ENCODE measurements around the gene SERTAD4.

SERTAD4 gene

DNA sequence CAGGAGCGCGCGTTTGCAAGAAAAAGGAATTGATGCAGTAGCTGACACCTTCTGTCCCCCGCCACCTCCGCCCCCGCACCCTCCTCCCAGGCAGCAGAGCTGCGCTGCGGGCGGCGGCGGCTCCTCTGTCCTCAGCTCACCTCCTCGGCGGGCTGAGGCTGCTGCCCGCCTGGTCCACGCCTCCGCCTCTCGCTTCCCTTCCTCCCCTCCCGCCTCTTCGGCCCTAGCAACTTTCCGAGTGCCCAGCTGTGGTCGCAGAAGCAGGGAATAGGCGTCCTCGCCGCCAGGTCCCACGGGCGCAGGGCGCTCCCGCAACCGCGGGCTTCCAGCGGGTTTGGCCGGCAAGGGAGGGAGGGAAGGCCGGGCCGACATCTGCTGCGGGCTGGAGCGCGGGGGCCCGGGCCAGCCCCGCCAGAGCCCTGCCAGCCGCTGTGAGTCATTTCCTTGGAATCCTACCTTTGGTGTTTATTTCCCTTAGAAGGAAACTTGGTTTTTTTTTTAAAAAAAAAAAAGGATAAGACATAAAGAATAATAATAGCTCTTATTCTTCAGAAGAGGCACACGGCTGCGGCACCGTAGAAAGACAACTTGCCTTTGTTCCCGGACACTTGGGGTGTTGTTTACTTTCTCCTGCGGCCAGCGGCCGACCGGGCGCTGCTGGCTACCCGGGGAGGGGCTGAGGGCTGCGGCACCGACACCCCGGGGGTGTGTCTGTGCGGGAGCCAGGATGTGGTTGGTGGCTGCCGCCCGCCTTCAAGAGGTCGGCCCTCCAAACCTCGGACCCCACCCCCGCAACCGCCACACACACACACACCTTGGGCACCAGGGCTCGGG lies 1.1 kb downstream of the SERTAD4 start:
- DNase-seq = peak in 2 of 4 experiments; percentile 3 to 28

DNA sequence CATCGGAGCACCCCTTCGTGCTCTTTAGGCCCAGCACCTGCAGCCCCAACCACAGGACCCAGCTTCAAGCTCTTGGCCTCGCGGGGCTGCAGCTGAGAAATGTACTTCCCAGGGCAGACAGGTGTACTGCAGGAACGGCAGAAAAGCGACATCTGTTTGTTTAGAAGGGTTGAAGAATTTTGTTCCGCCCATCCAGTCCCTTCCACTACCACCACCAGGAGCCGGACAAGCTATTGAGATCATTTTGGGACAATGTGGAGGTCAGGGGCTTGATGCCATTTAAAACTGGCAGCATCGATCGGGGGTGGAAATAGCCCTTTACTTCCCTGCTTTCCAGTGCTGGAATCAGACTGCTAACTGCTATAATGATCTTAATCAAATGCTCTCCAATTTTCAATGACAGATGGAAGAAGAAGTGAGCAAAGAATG lies 1.7 kb downstream of the SERTAD4 start:
- no peak for DNase-seq

DNA sequence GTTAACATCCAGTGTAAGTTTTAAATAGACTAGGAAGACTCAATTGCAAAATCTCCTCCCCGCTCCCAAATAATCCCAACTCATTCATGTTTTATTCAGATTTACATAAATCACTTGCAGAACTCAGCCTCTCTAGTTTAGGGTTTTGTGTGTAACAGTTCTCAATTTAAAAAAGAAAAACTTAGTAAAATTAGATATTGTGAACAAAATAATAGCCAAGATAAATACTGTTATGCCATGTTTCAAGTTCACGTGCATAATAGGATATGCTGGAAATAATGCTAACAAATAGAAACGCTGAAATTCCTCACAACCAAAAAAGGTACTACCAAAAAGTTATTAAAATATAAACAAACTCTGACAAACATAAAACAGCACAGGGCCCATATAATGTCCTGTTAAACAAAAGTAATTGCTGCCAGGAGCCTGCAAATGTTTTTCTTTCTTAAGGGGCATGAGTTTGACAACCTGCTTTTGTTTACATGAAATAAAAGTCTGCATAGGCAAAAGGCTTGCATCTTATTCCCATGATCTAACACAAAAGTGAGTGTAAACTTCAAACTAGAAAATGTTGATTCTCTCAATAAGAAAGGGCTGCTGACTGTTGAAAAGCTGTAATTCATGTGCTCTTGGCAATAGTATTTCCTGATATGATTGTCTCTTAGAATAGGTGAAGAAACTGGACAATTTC lies 2.9 kb downstream of the SERTAD4 start:
- DNase-seq = no peak

DNA sequence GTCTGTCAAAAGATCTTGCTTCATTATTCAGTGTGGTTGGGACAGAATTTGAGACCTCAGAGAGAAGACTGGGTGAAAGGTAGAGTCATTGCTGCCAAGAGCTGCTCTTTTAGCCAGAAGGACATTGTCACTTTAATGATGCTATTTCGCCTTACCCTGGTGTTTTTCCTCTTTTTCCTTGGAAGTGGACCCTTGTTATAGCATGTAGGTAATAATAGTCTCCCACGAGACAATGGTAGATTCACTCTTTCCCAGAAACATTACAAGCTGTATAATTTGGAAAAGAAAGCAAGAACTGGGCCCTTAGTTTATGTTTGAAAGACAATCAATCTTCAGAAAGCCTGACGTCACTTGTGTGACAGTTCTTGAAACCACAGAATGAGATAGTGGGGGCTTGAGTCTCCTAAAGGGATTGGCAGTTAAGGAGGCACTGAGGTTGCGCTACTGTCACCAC lies 3.8 kb downstream of the SERTAD4 start:
- no peak for DNase-seq

- no peak for DNase-seq
Observed at GRCh38 chr1:210236840-210237409, 4.3 kb downstream of the SERTAD4 start.

DNA sequence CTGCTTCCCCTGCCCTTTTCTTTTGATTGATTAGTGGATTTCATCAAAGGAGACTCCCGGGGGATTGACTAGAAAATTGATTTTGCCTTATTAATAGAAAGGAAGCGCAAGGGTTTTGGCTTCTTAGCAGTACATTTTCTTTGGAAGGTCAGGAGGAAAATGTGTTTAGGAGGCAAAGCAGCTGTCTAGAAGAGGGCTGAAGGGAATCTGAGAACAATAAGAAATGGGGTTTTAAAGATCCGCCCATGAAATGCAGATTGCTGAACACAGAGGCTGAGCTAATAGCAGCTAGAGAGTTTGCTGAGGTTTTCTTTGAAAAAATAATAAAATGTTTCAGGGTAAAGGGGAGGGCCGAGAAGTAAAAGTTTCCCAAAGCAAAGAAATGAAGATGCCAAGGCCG lies 4.9 kb downstream of the SERTAD4 start:
- DNase-seq = no peak

DNA sequence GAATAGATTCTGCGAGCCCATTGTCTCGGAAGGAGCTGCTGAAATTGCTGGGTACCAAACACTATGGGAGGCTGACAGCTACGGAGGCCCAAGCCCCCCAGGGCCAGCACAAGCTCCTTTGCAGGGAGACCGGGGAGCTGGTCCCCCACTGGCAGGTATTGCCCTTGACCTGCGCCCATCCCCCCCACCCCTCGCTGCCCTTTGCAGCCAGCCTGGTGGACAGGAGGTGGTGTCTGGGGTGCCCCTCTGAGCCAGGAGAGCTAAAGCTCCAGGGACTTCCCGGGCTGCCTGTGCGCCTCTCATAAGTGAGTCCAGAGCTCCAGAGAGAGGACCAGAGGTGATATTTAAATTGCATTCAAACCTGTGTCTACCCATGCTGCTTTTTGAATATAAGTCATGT lies 5.4 kb downstream of the SERTAD4 start:
- DNase-seq = no peak

DNA sequence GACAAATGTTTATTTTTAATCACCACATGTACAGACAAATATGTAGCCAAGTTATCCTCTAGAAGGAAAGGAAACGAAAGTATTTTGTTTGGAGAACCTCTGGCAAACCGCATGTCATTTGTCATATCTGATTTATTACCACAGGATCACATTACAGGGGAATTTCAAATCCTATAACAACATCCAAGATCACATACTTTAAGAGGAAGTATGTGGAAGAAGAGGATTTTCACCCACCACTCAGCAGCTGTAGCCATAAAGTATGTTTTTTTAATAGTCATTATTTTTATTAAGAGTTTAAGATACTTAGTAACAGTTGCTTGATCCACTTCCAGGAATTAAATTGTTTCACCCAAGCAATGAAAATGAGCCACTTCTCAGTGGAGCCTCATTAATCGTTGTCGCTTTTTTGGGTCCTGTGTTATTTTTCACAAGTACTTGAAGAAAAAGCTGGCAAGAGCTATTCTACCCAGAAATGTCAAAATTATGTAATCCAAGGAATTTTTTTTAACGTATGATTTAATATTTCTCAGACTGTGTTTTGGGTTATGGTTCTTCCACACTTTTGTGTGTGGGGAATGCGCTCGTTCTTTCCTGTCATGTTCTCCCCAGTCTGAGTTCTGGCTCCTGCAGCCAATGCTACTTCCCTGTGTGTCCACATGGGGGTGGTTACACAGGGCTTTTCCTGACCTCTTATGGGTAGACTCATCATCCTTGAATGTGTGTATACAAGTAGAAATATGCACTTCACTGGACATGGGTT lies 6.9 kb downstream of the SERTAD4 start:
- peak in 3 of 4 experiments; percentile 11 to 17 (median 15) for DNase-seq

GRCh38 chr1:210241121-210241520 lies 8.5 kb downstream of the SERTAD4 start:
- DNase-seq = no peak

DNA sequence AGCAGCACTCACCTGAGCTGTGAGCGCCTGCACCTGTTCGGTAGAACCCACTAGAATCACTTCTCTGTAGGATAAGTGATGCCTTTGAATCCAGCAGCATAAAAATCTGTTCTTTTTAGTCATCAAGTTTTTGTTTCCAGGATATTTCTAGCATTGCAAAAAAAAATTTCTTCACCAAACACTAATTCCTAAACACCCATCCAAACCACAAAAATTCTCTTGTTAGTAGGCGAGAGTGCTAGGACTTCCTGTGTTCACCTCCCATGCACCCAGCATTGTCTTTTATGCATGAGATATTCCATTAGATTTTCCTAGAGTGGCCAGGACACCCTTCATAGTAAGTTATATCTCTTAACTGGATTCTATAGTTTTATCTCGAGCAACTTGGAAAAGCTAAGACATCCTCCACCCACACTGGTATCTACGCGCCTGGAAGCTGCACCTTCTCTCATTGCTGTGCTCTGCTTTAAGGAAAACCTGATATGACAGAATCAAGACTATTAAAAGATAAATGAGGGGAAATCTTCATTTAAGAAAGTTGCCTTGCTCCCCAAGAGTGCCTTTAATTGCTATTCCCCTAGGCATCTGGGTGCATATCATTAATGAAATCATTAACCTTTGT lies 12.3 kb downstream of the SERTAD4 start:
- DNase-seq = no peak

DNA sequence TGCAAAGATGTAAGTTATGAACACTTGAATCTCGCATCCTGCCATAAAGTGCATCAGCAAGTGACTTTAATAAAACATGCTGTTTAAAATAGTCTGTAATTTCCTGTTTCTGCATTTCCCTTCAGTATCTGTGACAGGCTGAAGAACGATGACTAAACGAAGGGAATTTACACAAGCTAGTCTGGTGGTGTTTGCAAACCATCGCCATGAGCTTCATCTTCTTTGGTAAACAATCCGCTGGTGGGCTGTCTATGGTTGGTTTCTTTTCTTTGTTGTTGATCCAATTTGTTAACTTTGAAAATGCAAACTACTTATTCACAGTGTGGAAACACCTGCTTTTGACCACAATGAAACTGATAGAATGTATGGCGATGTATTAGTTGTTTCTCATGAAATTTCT lies 13.9 kb downstream of the SERTAD4 start:
- DNase-seq = no peak

DNA sequence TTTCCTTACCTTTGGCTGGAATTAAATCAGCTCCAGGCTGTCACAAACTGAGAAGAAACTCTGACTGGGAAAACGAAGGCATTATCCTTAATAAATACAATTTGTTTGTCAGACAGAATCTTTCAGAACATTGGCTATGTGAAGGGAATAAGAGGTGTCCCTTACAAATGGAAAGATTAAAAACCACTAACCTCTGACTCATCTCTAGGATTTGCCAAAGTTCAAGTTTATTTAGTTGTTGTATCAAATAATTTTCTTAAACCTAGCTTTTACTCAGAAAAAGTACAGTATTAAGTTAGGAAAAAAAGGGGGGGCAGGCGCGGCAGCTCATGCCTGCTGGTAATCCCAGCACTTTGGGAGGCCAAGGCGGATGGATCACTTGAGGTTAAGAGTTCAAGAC lies 15.7 kb downstream of the SERTAD4 start:
- no peak for DNase-seq

GRCh38 chr1:210250665-210250997 lies 18.0 kb downstream of the SERTAD4 start:
- peak; percentile 34 to 68 (median 58) for DNase-seq

DNA sequence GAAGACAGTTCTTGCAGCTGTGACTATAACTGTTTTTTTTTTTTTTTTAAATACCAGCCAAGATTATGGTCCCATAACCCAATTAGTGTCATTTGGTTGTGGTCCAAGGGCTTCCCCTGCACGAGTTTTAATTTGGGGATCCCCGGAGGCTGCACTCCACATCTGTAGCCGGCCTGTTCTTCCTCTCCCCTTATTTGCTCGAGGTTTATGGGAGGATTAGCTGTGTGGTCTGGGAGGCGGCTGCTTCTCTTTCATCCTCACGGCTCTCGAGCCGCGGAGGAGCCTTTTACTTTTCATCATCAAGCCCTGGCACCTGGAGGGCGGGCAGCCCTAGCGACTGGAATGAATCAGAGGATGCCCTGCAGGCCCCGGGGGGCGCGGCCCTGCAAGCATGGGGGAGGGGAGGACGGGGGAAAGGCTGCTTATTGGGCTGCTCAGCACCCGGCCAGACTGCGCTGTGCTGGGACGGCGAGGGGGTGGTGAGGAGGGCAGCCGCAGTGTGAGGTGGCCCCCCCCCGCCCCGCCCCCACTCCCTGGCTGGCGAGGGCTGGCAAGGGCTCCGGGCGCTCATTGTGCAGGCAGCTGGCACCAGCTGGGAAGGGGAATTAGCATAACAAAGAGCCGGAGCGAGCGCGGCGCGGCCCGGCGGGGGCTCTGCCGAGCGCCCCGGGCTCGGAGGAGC lies 18.5 kb downstream of the SERTAD4 start:
- peak in 2 of 4 experiments; percentile 12 to 16 for DNase-seq

- peak in 2 of 4 experiments; percentile 4 to 5 for DNase-seq
Observed at GRCh38 chr1:210251680-210252490, 19.3 kb downstream of the SERTAD4 start.

DNA sequence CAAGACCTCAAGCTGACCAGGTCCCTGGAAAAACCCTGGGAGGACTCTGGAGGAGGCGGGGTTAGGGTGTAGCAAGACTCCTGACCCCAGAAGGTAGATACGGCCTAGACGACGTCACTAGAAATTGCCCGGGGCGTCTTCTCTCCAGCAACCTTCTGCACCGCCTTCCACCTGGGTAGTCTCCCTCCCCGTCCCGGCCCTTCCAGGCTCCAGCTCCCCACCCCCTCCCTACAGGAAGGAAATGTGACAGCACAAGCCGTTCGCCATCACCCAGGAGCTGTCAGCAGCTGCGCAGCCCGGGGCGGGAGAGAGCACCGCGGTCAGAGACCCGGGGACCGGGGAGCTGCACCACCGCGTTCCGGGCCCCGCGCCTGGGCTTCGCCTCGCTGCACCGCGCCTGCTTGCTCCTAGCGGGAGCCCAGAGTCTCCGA lies 20.0 kb downstream of the SERTAD4 start:
- peak in 1 of 4 experiments; percentile 3 for DNase-seq

GRCh38 chr1:210254298-210254697 lies 21.7 kb downstream of the SERTAD4 start:
- DNase-seq = no peak

DNA sequence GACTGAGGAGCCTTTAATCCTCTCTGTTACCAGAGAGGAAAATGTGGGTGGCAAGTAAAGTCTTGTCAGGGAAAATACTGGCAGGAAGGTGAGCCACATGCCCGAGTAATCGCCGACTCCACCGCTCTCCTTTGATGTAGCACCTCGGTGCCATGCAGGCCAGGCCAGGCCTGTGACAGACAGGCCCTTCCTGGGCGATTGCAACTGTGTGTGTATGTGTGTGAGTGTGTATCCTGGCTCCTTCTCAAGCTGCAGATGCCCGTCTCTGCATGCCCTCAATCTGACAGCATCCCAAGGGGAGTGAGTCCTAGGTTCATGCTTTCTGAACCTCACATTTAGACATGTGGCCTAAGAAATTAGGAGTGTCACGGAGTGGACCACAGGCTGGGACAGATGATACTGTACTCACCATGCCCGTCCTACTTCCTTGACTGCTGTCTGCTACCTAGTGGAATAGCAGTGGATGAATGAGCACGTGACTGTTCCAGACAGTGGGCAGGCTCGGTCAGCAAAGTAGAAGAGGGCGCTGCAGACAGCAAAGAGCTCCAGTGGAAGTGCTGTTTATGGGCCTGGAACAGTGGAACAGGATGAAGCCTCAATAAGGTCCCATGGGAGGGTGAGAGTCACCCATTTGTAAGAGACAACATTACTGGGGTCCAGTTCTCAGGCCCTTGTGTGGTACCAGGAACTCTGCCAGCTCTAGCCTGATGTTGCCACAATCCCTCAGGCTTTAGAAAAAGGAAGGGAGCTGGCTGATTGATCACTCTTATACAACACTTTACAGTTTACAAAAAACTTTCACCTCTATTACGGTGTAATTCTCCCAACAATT lies 25.3 kb downstream of the SERTAD4 start:
- DNase-seq = no peak

DNA sequence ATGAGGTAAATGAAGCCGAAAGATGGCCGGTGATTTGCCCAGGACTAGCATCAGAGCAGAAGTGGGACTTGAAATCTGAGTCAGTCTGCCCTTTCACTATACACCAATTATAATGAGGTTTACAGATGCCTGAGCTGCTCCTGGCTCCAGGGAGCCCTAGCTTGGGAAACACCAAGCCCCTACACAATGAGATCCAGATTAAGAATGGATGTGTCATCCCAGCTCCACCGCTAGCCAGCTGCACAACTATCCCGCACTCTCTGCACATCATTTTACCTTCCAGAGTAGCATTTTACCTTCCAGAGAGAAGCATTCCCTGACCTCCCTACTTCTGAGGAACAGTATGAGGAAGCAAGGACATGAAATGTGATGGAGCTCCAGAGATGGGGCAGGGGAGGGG lies 27.0 kb downstream of the SERTAD4 start:
- no peak for DNase-seq

DNA sequence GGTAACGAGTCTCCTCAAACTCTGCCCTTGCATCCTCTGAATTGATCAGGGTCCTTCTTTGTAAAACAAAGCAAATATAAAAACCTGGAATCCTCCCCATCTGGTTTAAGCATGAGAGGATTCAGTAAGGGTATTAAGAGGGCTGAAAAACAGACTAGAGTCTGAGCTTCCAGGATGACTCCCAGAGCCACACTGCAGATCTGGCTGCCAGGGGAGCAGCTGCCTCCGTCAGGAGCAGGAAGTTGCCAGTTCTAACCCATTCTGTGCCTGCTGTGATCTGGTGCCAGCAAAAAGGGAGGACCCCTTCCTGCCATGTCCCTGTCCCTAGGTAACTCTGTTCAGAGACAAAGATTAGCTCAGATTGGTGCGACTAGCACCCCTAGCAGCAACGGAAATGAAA lies 27.5 kb downstream of the SERTAD4 start:
- no peak for DNase-seq
